CD4-positive, alpha-beta T cell treated with Interleukin-12 subunit alpha and Interleukin-12 subunit beta, for 1 hour (primary cell): ENCODE results near the gene PRKCSH.

Experiments used
- DNase-seq: peaks from one replicate; pipeline ENCODE4 v3.0.0-alpha.2; 2020

The PRKCSH gene

GRCh38 chr19:11479090-11479897 is 43.9 kb downstream of the PRKCSH start:
- no peak for DNase-seq

DNA sequence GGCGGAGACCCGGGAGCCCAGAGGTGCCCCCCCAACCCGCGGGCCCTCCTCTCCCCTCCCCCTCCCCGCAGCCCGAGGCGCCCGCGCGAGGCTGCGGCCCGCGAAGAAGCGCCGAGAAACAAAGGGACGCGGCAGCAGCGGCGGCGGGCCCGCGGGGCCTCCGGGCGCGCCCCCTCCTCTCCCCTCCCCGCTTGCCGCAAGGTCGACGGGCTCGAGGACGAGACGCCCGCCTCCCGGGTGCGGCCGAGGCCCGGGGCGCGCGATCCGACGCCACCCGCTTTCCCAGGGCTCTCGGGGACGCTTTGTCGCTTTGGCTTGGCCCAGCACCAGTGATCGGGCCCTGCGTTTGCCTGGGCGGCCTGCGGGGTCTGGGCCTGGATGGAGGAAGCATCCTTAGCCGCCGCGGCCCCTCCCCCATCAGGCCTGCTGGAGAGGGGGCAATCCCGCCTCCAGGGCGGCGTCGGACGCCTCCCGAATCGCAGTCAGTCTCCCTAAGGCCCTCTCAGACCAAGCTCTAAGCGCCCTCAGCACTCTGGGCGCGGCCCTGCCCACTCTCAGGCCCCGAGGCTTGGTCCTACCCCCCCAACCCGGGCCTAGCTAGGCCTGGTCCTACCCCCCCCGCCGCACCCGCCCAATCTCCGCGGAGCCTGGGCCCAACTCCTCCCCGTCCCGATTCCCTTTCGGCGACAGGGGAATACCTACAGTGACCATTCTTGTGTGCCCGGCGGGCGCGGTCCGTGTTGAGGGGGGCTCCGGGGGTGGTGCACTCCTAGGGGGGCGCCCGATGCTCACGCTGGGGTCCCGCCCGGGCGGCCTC is 44.7 kb downstream of the PRKCSH start:
- DNase-seq: no peak

GRCh38 chr19:11480715-11481533 is 45.5 kb downstream of the PRKCSH start, which contains the start of gene ELAVL3:
TSS of gene ELAVL3 (minus strand) at chr19:11481046. CDS start at chr19:11480608, 438 bp downstream.
- DNase-seq: no peak

GRCh38 chr19:11481534-11482383 is 46.3 kb downstream of the PRKCSH start:
- peak; percentile 72 for DNase-seq

DNA sequence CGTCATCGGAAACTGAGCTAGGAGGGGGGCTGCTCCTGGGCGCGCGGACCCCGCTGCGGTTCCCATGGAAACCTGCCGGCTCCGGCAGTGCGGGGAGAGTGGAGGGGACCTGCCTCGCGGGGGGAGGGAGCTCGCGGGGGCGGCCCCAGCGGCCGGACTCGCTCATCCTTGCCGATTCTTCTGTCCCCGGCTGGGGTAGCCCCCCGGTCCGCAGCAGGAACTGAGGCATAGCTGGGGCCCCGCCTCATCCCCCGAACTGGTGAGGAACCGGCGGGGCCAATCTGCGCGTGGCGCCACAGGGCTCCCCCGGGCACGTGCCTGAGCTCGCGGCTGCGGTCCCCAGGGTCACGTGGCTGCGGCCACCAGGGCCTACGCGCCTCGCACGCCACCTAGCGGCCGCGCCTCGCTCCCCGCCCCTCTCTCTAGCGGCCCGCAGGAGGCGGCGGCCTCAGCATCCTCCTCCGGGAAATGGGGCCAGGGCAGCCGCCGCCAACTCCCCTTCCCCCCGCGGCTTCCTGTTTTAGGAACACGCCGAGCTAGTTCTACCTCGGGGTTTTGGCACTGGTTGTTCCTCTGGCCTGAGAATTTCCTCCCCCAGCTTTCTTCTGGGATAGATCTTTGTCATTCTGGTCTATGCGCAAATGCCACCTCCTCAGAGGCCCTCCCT is 47.1 kb downstream of the PRKCSH start:
- peak; percentile 90 for DNase-seq

- no peak for DNase-seq
These were observed 48.1 kb downstream of the PRKCSH start for GRCh38 chr19:11483366-11484111.

DNA sequence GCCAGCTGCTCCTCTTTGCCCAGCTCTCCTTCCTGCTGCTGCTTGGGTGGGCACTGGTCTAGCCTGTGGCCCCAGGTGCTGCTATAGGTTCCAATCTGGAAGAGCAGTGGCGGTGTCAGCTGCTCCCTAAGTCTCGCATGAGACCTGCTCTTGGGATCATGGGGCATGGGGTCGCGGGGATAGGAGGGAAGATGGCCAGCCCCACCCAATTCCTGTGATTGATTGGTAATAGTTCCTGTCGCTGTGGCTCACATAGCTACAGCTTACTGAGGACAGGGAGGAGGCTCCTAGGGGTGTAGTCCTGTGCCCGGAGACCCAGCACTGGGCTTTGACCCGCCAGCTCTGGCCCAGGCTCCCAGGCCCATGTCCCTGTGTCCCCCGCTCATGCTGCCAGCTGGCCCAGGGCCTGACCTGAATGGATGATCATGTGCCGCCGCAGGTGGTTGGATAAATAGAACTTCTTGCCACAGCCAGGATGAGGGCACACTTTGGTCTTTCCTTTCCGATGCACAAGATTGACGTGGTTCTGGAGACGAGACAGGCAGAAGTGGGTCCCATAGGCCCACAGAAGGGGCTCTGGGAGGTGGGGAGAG is 49.9 kb downstream of the PRKCSH start:
- DNase-seq: no peak

DNA sequence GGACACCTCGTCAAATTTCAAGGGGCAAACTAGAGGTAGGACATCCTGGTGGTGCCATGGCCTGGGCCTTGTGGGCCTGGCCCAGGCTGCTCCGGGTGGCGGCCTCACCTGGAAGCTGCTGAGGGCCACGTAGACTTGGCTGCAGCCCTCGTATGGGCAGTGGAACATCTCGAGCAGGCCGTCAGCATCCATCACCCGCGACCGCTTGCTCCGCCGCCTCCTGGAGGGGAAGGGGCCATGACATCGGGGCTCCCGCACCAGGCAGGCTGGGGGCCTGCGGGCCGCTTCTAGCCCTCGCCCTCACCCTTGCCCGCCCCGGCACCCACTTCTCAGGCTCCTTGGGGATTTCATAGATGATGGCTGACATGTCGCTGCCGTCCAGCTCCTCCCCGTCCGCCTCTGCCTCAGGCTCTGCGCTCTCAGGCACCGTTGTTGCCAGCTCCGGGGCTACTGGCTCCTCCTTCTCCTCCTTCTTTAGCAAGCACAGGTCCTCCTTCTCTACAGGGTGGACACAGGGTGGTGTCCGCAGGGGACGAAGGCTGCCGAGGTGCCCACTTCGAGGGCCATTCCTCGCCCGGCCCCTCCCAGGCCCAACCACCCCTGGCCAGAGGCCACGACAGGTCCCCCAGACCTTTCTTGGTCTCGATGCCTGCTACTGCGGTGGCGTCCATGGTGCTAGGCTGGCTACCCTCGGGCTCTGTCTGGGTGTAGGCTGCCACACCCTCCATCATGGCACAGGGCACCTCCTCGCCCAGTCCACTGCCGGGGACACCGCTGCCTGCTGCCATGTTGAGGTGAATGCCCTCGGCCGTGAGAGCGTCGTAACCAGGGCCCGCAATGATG is 51.4 kb downstream of the PRKCSH start:
- DNase-seq: no peak

- no peak for DNase-seq
These were observed 53.9 kb downstream of the PRKCSH start for GRCh38 chr19:11489378-11489777.

DNA sequence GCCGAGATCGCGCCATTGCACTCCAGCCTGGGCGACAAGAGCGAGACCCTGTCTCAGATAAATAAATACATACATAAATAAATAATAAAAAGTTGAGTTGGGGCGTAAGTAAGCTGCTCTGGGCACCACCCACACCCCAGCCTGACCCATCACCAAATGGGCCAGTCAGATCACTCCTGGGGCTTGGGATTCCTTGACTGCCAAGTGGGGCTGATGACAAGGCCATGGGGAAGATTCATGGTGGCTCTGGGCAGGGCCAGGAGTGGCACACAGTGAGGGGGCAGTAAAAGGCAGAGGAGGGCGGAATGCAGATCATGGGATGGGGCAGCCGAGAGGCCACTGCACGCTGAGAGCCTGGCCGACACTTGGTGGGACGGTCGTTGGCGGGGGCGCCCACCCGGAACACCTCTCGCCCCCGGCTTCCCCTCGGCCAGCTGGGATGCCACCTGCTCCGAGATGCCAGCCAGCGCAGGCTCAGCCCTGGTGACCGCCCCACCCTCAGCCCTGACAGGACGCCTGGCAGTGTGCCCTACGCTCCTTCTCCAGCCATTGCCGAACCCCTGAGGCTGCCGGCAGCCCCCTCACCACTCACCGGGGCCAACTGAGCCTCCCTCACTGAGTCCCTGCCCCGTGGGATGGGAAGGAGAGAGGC is 59.3 kb downstream of the PRKCSH start:
- no peak for DNase-seq

GRCh38 chr19:11495481-11495880 is 60.0 kb downstream of the PRKCSH start:
- DNase-seq: no peak

DNA sequence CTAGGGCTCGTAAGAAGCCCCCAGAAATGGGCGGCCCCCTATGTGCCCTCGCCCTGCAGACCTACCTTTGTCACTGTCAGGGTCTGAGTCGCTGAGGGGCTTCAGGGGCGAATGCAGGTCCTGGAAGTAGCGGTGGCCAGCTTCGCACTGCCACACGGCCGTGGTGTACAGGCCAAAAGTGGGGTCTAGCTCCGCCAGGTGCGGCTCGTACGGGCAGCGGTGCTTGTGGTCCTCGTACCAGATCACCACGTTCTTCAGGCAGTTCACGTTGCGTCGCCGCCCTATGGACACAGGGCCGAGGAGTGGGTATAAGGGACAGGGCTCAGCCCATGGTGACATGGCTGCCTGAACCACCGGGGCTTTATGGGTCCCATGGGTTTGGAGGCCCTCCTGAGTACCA is 60.5 kb downstream of the PRKCSH start:
- DNase-seq: no peak

DNA sequence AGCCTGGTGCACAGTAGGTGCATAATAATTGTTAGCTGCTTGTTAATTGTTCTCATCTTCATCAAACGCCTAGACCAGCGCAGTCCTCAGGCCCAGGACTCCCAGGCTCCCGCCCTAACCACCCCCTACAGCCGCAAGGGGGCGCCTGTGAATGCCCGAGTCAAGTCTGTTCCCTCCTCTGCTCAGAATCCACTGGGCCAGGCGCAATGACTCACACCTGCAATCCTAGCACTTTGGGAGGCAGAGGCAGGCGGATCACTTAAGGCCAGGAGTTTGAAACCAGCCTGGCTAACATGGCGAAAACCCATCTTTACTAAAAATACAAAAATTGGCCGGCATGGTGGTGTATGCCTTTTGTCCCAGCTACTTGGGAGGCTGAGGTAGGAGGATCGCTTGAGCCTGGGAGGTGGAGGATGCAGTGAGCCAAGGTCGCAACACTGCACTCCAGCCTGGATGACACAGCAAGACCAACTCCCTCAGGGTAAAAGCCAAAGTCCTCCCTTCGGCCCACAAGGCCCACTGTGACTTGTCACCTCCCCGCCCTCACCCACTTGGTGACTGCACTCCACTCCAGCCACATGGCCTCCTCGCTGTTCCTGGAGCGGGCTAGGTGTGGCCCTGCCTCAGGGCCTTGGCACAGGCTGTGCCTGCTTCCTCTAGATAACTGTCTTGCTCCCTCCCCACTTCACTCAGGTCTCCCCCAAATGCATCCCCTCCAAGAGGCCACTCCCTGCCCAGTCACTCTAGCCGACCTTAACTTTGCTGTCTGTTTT is 61.1 kb downstream of the PRKCSH start:
- DNase-seq: peak; percentile 59

- no peak for DNase-seq
These were observed 63.8 kb downstream of the PRKCSH start for GRCh38 chr19:11499220-11499726.

DNA sequence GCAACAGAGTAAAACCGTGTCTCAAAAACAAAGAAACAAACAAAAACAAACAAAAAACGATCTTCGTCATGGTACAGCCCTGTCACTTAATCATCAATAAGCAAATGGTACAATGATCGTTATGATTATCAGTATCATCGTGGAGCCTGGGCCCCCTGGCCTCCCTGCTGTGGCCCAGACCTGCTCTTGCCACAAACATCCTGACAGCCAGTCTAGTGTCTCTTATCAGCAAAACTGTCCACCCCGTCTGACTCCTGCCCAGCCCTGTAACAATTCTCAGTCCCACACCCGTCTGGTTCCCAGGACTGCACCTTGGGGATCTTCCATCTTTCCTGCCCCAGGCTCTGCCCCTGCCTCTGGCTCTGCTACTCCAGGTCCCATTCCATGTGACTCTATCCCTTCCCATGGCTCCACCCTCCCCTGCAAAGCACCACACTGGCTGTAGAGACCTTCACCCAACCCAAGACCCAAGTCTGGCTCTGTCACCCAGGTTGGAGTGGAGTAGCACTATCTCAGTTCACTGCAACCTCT is 64.5 kb downstream of the PRKCSH start:
- no peak for DNase-seq
